GM12892 (cell line): ENCODE results near the gene SLC47A2.

Experiments used
- POLR2A ChIP-seq: IDR thresholded peaks from 2 replicates; pipeline ENCODE4 v1.6.1; 2011; ENCODE audit warnings: low read depth, low read length, control low read depth
- POLR2AphosphoS5 ChIP-seq: IDR thresholded peaks from 2 replicates; pipeline ENCODE4 v1.6.1; 2011; ENCODE audit warnings: low read depth, low read length, control low read depth

DNA sequence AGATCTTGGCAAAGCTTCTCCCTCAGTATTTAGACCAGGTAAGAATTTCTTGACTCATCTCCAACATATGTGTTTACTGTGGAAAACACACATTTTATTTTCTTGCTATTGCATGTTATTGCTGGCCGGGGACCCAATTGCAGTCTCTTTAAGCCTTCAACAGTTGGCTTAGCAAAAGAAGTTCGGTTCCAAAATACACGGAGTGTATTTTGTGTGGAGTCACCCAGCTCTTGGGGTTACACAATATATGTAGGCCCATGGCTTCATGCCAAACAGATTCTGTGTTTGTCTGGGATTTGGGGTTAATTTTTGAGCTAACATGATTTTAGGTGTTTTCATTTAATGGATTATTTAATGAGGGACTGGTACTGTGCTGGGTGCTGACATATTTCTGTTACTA lies 63.8 kb downstream of the SLC47A2 start:
- TF ChIP-seq POLR2AphosphoS5: no peak
- TF ChIP-seq POLR2A: no peak
